H9 (cell line): Measurements from ENCODE around the gene SH3PXD2B. TPM values are rescaled to one million over a fixed set of nuclear protein-coding genes. Genes with fewer than 3 reads are reported as not detected.

Experiments used
- DNase-seq: peaks from one replicate; pipeline ENCODE4 v3.0.0-alpha.2; 2017
- H2AFZ ChIP-seq: one replicate; pipeline ENCODE4 v1.6.1; 2013; ENCODE audit warnings: mild to moderate bottlenecking, low read length, control low read depth, moderate library complexity
- H2AK5ac ChIP-seq: 2 replicates; pipeline ENCODE4 v1.6.1; 2013; ENCODE audit warnings: low read length, control low read depth, mixed read lengths; ENCODE audit not compliant: insufficient read length
- H2BK120ac ChIP-seq: one replicate; pipeline ENCODE4 v1.6.1; 2013; ENCODE audit warnings: low read depth, mild to moderate bottlenecking, low read length, control low read depth, inconsistent platforms; ENCODE audit not compliant: poor library complexity, severe bottlenecking
- H2BK12ac ChIP-seq: 2 replicates; pipeline ENCODE4 v1.6.1; 2013; ENCODE audit warnings: low read length, control low read depth, mixed read lengths, low read depth; ENCODE audit not compliant: insufficient read length
- H2BK15ac ChIP-seq: 2 replicates; pipeline ENCODE4 v1.6.1; 2013; ENCODE audit warnings: low read depth, low read length, control low read depth
- H2BK20ac ChIP-seq: one replicate; pipeline ENCODE4 v1.6.1; 2013; ENCODE audit warnings: low read depth, mild to moderate bottlenecking, low read length, control low read depth, inconsistent platforms; ENCODE audit not compliant: poor library complexity, severe bottlenecking
- H2BK5ac ChIP-seq: 2 replicates; pipeline ENCODE4 v1.6.1; 2013; ENCODE audit warnings: low read length, control low read depth, mixed read lengths; ENCODE audit not compliant: insufficient read length
- H3K14ac ChIP-seq: 2 replicates; pipeline ENCODE4 v1.6.1; 2013; ENCODE audit warnings: low read length, control low read depth; ENCODE audit not compliant: insufficient read depth
- H3K18ac ChIP-seq: 2 replicates; pipeline ENCODE4 v1.6.1; 2013; ENCODE audit warnings: low read depth, mild to moderate bottlenecking, mixed read lengths, low read length, control low read depth; ENCODE audit not compliant: insufficient read length
- H3K23ac ChIP-seq: 2 replicates; pipeline ENCODE4 v1.6.1; 2013; ENCODE audit warnings: low read length, control low read depth, mixed read lengths, low read depth; ENCODE audit not compliant: insufficient read length
- H3K23me2 ChIP-seq: 2 replicates; pipeline ENCODE4 v1.6.1; 2013; ENCODE audit warnings: low read depth, mild to moderate bottlenecking, mixed read lengths, low read length, control low read depth; ENCODE audit not compliant: insufficient read length, poor library complexity, severe bottlenecking
- H3K27ac ChIP-seq: 2 replicates; pipeline ENCODE4 v1.5.1; 2013; ENCODE audit warnings: low read length, control low read depth, mixed read lengths, low read depth; ENCODE audit not compliant: insufficient read length
- H3K27me3 ChIP-seq: 2 replicates; pipeline ENCODE4 v1.6.1; 2013; ENCODE audit warnings: low read length, control low read depth, inconsistent platforms; ENCODE audit not compliant: insufficient read depth
- H3K4ac ChIP-seq: 2 replicates; pipeline ENCODE4 v1.6.1; 2013; ENCODE audit warnings: low read depth, mild to moderate bottlenecking, control low read depth, inconsistent platforms, low read length, moderate library complexity
- H3K4me1 ChIP-seq: 2 replicates; pipeline ENCODE4 v1.6.1; 2013; ENCODE audit warnings: low read length, control low read depth, inconsistent platforms; ENCODE audit not compliant: insufficient read depth
- H3K4me2 ChIP-seq: 2 replicates; pipeline ENCODE4 v1.6.1; 2013; ENCODE audit warnings: low read length, control low read depth, mixed read lengths; ENCODE audit not compliant: insufficient read length, insufficient read depth
- H3K56ac ChIP-seq: 2 replicates; pipeline ENCODE4 v1.6.1; 2013; ENCODE audit warnings: low read depth, mild to moderate bottlenecking, mixed read lengths, low read length, control low read depth; ENCODE audit not compliant: insufficient read length
- H3K79me1 ChIP-seq: 2 replicates; pipeline ENCODE4 v1.6.1; 2013; ENCODE audit warnings: low read depth, mild to moderate bottlenecking, moderate library complexity, low read length, control low read depth, inconsistent platforms; ENCODE audit not compliant: insufficient read depth, poor library complexity, severe bottlenecking
- H3K79me2 ChIP-seq: 2 replicates; pipeline ENCODE4 v1.6.1; 2013; ENCODE audit warnings: low read length, control low read depth, inconsistent platforms; ENCODE audit not compliant: insufficient read depth
- H3K9ac ChIP-seq: 2 replicates; pipeline ENCODE4 v1.6.1; 2013; ENCODE audit warnings: low read length, control low read depth, mixed read lengths; ENCODE audit not compliant: insufficient read length; ENCODE audit errors: extremely low read depth
- H3K9me3 ChIP-seq: one replicate; pipeline ENCODE4 v1.6.1; 2013; ENCODE audit warnings: low read depth, low read length, inconsistent platforms; ENCODE audit not compliant: control insufficient read depth
- H3T11ph ChIP-seq: one replicate; pipeline ENCODE4 v1.6.1; 2013; ENCODE audit warnings: mild to moderate bottlenecking, low read length, control low read depth, inconsistent platforms
- H4K20me1 ChIP-seq: one replicate; pipeline ENCODE4 v1.6.1; 2013; ENCODE audit not compliant: control insufficient read depth, insufficient read length, insufficient read depth
- H4K5ac ChIP-seq: 2 replicates; pipeline ENCODE4 v1.6.1; 2013; ENCODE audit warnings: low read depth, mild to moderate bottlenecking, mixed read lengths, low read length, control low read depth; ENCODE audit not compliant: insufficient read length
- H4K8ac ChIP-seq: replicated peaks from 2 replicates; pipeline ENCODE4 v1.6.1; 2013; ENCODE audit warnings: low read length, control low read depth, mixed read lengths, low read depth; ENCODE audit not compliant: insufficient read length
- H4K91ac ChIP-seq: 2 replicates; pipeline ENCODE4 v1.6.1; 2013; ENCODE audit warnings: low read depth, mild to moderate bottlenecking, moderate library complexity, mixed read lengths, low read length, control low read depth; ENCODE audit not compliant: insufficient read length
- H3K27ac Mint-ChIP-seq, 3 experiments: 2 replicates in 2 of 3; 3 replicates in 1 of 3; pipeline ENCODE4 v1.8.0; 2020 to 2021; ENCODE audit warnings: mixed read lengths in 3 of 3, mild to moderate bottlenecking in 1 of 3, moderate library complexity in 1 of 3
- H3K27me3 Mint-ChIP-seq: 2 replicates; pipeline ENCODE4 v1.8.0; 2021; ENCODE audit warnings: low read depth, mild to moderate bottlenecking, moderate library complexity, mixed read lengths
- H3K36me3 Mint-ChIP-seq, 3 experiments: 2 replicates in 2 of 3; 3 replicates in 1 of 3; pipeline ENCODE4 v1.8.0; 2020 to 2021; ENCODE audit warnings: low read depth in 3 of 3, mixed read lengths in 3 of 3; ENCODE audit not compliant: insufficient read depth in 1 of 3
- H3K4me1 Mint-ChIP-seq, 2 experiments: 2 replicates each; pipeline ENCODE4 v1.8.0; 2020; ENCODE audit warnings: mixed read lengths in 2 of 2
- H3K4me3 Mint-ChIP-seq, 2 experiments: 2 replicates in 1 of 2; 3 replicates in 1 of 2; pipeline ENCODE4 v1.8.0; 2020 to 2021; ENCODE audit warnings: mild to moderate bottlenecking in 2 of 2, mixed read lengths in 2 of 2, moderate library complexity in 1 of 2
- H3K9me3 Mint-ChIP-seq, 2 experiments: 2 replicates in 1 of 2; 3 replicates in 1 of 2; pipeline ENCODE4 v1.8.0; 2020; ENCODE audit warnings: mild to moderate bottlenecking in 2 of 2, mixed read lengths in 2 of 2, moderate library complexity in 1 of 2
- WGBS: extraction: QIAGEN DNeasy Blood & Tissue Kit; methylation state at CpG from one replicate; pipeline ENCODE4 v1.1.7; 2013; ENCODE audit warnings: missing lambda C conversion rate, low lambda C conversion rate, mixed read lengths; ENCODE audit not compliant: insufficient read length; ENCODE audit errors: extremely low coverage; 5-methylcytosine and 5-hydroxymethylcytosine counted together
- total RNA-seq: library from RNA; stranded (reverse); gene quantifications from 2 replicates; pipeline ENCODE4 v1.2.1, GENCODE V29; 2021
- TF ChIP-seq, protein P1 (sequence below): fragments of 200-600 bp; sonication (generic); conservative IDR thresholded peaks from 3 replicates; pipeline ENCODE4 v1.8.0; 2021; ENCODE audit warnings: antibody characterized with exemption, mild to moderate bottlenecking

SH3PXD2B gene
- total RNA-seq, 1 experiment from 2014 or later: 49.0 TPM

DNA sequence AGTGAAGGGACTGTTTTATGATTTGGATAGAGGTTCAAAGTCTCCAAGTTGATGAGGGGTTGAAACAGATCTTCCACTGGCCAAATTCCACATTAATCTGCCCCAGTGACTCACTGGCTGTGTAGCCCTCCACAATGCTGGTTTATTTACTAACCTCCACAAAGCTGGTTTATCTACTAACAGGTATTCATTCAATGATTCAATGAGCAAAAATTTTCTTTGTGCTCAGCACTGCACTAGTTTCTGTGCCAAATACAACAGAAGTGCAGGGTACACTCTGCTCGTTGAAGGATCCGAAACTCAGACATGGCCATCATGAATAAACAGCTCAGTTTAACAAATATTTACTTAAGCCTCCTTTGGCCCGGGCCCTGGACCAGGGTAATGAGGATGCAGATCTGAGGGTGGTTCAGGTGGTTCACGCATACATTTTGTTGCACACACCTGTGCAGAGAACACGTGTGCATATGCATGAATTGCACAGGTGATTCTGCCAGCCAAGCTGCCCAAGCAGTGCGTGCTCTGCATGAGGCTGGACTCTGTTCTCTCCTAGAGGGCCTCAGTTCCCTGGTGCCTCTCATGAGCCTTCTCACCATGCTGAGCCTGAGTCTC lies 71.0 kb downstream of the SH3PXD2B start:
- no peaks in the 10 kb centered on the region for H3K23me2 ChIP-seq
- H3K4me1 ChIP-seq: no peaks in the 10 kb centered on the region
- no peak overlapping the region for H2BK20ac ChIP-seq
- H4K8ac ChIP-seq: no peak overlapping the region
- no peak overlapping the region for H2BK120ac ChIP-seq
- WGBS: no CpG with 5 or more reads among the region's 6 CpGs
- H3K79me1 ChIP-seq: no peaks in the 10 kb centered on the region
- no peak overlapping the region for H2AFZ ChIP-seq
- no peak overlapping the region for H3K14ac ChIP-seq
- Mint-ChIP-seq H3K4me3 (no peak overlapping the region), H3K9me3 (no peaks in the 10 kb centered on the region), H3K27me3 (no peaks in the 10 kb centered on the region), H3K36me3 (peaks cover 25 to 58% (median 57%) of the 10 kb centered on the region in 3 experiments), H3K27ac (no peak overlapping the region), H3K4me1 (no peaks in the 10 kb centered on the region)
- H2BK15ac ChIP-seq: no peak overlapping the region
- H3K79me2 ChIP-seq: no peaks in the 10 kb centered on the region
- H3K23ac ChIP-seq: no peak overlapping the region
- no peak overlapping the region for H2BK12ac ChIP-seq
- no peak overlapping the region for H3K18ac ChIP-seq
- no peak overlapping the region for H3K27ac ChIP-seq
- no peak overlapping the region for H2BK5ac ChIP-seq
- no peak for DNase-seq
- no peak overlapping the region for H4K91ac ChIP-seq
- no peak overlapping the region for H3K9ac ChIP-seq
- no peak overlapping the region for H2AK5ac ChIP-seq
- no peaks in the 10 kb centered on the region for H4K20me1 ChIP-seq
- H3K4me2 ChIP-seq: no peak overlapping the region
- H3K27me3 ChIP-seq: no peaks in the 10 kb centered on the region
- H4K5ac ChIP-seq: no peak overlapping the region
- H3K56ac ChIP-seq: no peak overlapping the region
- TF ChIP-seq, protein P1, sequence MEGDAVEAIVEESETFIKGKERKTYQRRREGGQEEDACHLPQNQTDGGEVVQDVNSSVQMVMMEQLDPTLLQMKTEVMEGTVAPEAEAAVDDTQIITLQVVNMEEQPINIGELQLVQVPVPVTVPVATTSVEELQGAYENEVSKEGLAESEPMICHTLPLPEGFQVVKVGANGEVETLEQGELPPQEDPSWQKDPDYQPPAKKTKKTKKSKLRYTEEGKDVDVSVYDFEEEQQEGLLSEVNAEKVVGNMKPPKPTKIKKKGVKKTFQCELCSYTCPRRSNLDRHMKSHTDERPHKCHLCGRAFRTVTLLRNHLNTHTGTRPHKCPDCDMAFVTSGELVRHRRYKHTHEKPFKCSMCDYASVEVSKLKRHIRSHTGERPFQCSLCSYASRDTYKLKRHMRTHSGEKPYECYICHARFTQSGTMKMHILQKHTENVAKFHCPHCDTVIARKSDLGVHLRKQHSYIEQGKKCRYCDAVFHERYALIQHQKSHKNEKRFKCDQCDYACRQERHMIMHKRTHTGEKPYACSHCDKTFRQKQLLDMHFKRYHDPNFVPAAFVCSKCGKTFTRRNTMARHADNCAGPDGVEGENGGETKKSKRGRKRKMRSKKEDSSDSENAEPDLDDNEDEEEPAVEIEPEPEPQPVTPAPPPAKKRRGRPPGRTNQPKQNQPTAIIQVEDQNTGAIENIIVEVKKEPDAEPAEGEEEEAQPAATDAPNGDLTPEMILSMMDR: no peak
- H3K4ac ChIP-seq: no peak overlapping the region
- no peak overlapping the region for H3T11ph ChIP-seq
- no peaks in the 10 kb centered on the region for H3K9me3 ChIP-seq
